ENCODE data around the gene ERBB4.
"Not testable (repeated sequence)": the region's sequence is repeated elsewhere in the genome, so short reads cannot be mapped to it uniquely, and the experiment has no call there.

Gene ERBB4

DNA sequence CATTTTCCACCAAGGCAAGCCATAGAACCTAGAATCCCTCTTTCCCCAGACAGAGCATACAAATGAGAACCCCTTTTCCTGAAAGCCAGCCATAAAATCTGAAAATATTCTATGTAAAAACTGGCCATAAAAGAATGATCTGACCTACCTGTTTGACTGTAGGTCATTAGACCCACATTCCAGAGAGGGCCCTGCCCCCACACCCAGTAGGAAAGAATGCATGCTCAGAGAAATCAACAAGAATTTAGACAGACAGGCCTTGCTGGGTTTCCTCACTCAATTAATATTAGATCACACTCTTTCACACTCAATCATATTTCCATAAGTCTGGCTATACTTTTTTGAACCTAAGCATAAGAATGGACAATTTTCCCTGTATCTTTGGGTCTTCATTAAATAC lies 929.5 kb downstream of the ERBB4 start:
- DNase-seq (ENCODE audit: low read depth): no peak
- no peak overlapping the region for H3K4me3 ChIP-seq (ENCODE audit: low read length)
- no peak for TF ChIP-seq CTCF (IDR thresholded peaks at IDR 0.05; ENCODE audit: insufficient read depth, low read depth, low read length, missing control alignments)

GRCh38 chr2:211599146-211599545 lies 939.5 kb downstream of the ERBB4 start:
- no peak overlapping the region for H3K4me3 ChIP-seq (ENCODE audit: low read length)
- TF ChIP-seq CTCF (IDR thresholded peaks at IDR 0.05; ENCODE audit: insufficient read depth, low read depth, low read length, missing control alignments): no peak
- DNase-seq (ENCODE audit: low read depth): no peak

- no peak overlapping the region for H3K4me3 ChIP-seq (ENCODE audit: low read length)
- DNase-seq (ENCODE audit: low read depth): no peak
- no peak for TF ChIP-seq CTCF (IDR thresholded peaks at IDR 0.05; ENCODE audit: insufficient read depth, low read depth, low read length, missing control alignments)
Observed at GRCh38 chr2:211598238-211598637, 940.4 kb downstream of the ERBB4 start.

GRCh38 chr2:211592006-211592405 lies 946.6 kb downstream of the ERBB4 start:
- not testable (repeated sequence) for DNase-seq (ENCODE audit: low read depth); H3K4me3 ChIP-seq (ENCODE audit: low read length)

- no peak for DNase-seq (ENCODE audit: low read depth)
- TF ChIP-seq CTCF (IDR thresholded peaks at IDR 0.05; ENCODE audit: insufficient read depth, low read depth, low read length, missing control alignments): no peak
- no peak overlapping the region for H3K4me3 ChIP-seq (ENCODE audit: low read length)
Observed at GRCh38 chr2:211591426-211591825, 947.2 kb downstream of the ERBB4 start.

DNA sequence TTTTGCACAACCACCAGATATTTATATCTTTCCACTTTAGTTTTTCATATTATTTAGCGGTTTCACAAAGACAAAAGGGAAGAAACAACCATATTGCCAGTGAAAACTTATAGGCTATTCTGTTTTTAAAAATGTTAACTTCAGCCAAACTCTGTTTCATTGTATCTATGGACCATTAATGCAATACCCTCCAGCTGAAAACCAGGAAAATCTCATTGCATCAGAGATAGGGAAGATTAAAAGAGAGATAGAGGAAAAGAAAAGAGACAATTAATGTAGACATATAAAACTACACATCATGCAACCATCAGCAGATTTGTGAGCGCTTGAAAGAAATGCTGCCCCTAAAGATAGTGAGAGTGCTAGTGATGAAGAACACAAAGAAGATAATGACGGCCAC lies 970.2 kb downstream of the ERBB4 start:
- TF ChIP-seq CTCF (IDR thresholded peaks at IDR 0.05; ENCODE audit: insufficient read depth, low read depth, low read length, missing control alignments): no peak
- no peak overlapping the region for H3K4me3 ChIP-seq (ENCODE audit: low read length)
- DNase-seq (ENCODE audit: low read depth): no peak

DNA sequence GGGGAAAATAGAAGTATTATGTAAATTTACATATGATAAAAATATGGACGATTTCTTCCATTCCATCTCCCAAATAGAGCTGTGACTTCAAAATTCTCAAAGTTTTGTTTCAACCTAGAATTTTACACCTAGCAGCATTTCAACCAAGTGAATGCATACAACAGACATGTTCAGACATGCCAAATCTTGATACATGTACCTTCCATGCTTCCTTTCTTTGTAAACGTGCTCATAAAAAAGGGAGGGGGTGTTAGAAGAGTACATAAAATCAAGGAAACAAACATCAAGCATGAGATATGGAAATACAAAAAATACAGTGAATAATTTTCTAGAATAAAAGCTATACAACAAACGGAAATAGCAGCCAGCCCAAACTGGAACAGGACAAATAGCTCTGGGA lies 974.2 kb downstream of the ERBB4 start:
- DNase-seq (ENCODE audit: low read depth): peak; percentile 63
- TF ChIP-seq CTCF (IDR thresholded peaks at IDR 0.05; ENCODE audit: insufficient read depth, low read depth, low read length, missing control alignments): no peak
- no peak overlapping the region for H3K4me3 ChIP-seq (ENCODE audit: low read length)

- no peak for DNase-seq (ENCODE audit: low read depth)
- no peak for TF ChIP-seq CTCF (IDR thresholded peaks at IDR 0.05; ENCODE audit: insufficient read depth, low read depth, low read length, missing control alignments)
- no peak overlapping the region for H3K4me3 ChIP-seq (ENCODE audit: low read length)
Observed at GRCh38 chr2:211545582-211545981, 993.0 kb downstream of the ERBB4 start.

All from epithelial cell of esophagus (primary cell).